HG03097 (cell line): ENCODE measurements around the gene CYYR1.
"Not testable (repeated sequence)": the region's sequence is repeated elsewhere in the genome, so short reads cannot be mapped to it uniquely, and the experiment has no call there.

ENCODE experiments used
- ATAC-seq: cut with Tn5 transposase; IDR thresholded peaks from one replicate; pipeline ENCODE4 v1.9.1; 2021; ENCODE audit not compliant: unreplicated experiment, low FRiP score

CYYR1 gene

DNA sequence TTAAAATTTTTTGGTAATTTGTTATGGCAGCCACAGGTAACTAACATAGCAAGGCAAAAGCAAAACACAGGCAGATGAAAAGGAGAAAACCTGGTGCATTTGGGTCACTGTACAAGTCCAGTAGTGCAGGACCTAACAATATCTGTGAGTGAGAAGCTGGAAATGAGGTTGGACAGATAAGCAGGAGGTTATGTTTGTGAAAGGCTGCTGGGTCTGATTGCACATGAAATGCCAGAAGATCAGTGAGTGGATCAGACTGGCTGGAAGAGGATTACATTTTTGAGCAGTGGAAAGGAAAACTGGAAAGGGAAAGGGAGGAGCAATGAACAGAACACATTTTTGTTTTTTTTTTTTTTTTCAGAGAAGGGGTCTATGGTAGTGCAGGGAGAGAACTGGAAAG is 73.6 kb downstream of the CYYR1 start:
- ATAC-seq, result no peak

DNA sequence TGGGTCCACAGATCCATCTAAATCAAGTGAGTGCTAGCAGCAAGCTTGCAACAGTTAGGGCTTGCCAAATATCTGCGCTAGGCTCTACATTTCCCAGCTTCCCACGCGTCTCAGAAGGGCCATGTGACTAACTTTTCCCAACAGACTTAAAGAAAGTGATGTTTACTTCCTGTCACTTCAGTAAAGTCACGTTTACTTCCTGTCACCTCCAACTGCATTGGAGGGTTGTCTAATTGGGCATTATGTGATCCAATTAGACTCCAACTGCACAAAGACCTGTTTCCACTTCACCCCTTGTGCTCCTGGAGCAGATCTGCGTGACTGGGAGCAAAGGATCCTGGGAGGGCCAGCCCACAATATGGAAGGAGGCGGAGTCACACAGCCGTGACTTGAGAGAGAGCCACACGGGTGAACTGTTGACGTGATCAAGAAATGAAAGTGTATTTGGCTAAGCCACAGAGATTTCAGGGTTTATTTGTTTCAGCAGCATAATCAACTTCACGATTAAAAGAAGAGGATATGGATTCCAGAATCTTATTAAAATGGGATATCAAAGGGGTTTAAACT is 77.7 kb downstream of the CYYR1 start:
- no peak for ATAC-seq

DNA sequence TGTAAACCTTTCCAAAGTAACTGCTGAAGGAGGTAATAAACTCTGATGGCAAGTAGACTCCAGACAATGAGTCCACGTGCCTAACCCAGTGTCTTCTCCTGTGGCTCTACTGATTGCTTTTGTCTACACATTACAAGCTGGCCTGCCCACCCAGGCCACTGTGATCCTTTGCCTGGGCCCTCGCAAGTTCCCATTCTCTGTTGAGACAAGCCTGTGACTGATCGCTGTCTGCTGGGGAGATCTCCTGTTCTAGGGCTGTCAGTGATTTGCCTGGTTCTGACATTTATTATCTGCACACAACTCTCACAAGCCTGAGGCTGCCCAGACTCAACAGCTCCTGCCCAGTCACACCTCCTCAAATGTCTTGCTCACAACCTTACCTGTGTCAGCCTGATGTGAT is 81.4 kb downstream of the CYYR1 start:
- ATAC-seq, result no peak

DNA sequence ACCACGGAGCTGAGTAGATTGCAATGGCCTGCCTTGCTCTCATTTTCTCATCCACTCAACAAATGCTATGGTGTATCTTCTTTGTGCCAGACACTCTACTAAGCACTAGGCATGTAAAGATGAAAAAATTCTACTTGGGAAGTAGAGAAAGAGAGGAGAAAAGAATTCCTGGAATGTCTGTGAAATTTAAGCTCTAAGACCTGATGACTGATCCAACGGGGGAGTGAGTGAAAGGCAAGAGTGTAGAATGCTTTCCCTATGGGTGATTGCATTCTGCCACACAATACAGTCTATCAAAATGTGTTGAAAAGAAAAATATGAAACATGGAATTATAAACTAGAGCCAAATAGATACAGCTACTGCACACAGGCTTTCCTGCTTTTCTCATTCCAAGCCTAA is 82.3 kb downstream of the CYYR1 start:
- no peak for ATAC-seq

DNA sequence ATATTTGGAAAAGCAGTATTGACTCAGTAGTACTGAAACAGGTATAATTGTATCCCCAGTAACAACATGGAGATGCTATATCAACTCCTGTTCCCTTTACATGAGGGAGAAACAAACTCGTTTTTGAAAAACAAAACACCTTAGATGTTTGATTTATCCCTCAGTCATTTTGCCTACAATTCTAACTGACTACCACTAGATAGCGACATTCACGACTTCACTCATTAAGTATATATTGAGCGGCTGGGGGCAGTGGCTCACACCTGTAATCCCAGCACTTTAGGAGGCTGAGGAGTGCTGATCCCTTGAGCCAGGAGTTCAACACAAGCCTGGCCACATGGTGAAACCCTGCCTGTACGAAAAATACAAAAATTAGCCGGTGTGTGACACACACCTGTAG is 83.3 kb downstream of the CYYR1 start:
- no peak for ATAC-seq

DNA sequence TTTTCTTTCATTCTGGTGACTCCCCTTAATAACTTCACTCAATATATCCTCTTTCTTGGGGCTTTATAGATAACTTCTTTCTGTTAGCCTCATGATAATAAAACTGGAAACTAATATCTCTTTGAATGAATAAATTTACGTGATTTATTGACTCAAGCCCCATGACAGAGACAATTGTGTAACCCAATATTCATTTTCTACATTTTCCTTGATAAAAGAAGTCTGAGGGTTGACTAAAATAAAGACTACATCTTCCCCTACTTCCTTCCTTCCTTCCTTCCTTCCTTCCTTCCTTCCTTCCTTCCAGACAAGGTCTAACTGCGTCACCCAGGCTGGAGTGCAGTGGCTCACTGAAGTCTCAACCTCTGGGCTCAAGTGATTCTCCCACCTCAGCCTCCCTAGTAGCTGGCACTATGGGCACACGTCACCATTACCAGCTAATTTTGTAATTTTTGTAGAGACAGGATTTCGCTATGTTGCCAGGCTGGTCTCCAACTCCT is 85.1 kb downstream of the CYYR1 start:
- no peak for ATAC-seq

DNA sequence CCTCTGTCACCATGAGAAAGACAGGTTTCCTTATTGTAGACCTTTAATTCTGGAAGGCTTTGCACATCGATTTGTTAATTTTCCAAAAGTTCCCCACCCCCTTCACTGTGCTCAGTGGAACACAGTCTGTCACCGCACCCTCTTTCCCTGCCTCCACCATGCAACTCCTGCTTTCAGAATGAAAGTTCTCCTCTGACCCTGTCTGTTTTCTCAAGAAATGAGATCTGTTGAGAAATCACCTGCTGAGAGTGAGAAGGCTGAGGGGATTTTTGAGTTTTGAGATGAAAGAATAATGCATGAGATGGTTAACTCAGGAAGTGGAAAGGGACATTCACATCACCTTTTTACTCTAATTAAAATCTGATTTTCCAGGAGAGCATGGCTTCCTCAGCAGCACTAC is 99.6 kb downstream of the CYYR1 start:
- no peak for ATAC-seq

DNA sequence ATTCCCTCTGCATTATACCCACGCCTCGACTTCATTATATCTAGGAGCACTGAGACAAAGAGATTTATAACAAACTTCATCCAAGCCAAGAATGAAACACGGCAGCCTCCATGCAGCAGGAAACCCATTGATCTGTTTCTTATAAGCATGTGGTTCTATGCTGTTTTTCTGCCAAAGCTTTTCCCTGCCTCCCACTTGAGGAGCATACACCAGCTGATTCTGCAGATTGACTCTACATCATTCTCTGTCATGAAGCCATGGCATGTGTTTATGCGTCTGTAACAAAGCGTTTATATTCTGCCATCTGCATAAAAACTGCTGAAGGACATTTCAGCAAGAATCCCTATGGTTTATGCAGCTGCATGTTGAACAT is 102.0 kb downstream of the CYYR1 start:
- ATAC-seq, result no peak

DNA sequence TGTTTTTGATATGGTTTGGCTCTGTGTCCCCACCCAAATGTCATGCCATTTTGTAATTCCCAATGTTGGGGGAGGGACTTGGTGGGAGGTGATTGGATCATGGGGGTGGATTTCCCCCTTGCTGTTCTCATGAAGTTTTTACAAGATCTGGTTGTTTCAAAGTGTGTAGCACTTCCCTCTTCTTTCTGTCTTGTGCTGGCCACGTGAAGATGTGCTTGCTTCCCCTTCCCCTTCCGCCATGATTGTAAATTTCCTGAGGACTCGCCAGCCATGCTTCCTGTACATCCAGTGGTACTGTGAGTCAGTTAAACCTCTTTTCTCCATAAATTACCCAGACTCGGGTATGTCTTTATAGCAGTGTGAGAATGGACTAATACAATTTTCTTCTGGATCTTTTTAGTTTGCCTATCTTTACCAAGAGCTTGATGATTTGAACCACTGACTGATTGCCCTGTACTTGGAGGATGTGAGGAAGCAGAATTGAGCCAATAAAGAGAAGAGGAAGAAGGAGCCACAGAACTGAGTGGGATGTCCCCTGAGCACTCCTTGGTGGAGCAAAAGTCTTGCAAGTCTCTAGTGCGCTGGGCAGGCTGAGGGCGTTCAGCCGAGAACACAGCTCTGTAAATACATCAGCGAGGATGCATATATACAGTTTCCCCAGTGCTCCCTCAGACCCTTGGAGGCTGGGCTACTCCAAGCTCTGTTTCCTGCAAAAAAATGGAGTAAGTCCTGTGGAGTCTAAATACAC is 102.6 kb downstream of the CYYR1 start:
- ATAC-seq, result no peak

DNA sequence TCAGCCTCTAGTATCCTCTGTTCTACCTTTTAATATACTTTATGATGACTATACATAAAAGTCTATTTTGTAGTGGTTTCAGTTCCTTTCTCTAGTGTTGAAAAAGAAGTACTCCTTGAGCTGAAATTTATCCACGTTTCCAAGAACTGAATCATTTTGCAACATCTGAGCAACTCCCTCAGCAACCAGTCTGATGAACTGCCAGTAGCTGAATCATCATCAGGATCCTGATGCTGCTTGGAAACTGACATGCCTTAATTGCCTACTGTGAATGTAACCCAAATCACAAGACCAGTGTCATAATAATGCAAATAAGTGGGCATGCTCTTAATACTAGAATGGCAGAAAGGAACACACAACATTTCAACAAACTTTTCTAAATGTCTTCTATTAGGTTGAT is 103.3 kb downstream of the CYYR1 start:
- no peak for ATAC-seq

DNA sequence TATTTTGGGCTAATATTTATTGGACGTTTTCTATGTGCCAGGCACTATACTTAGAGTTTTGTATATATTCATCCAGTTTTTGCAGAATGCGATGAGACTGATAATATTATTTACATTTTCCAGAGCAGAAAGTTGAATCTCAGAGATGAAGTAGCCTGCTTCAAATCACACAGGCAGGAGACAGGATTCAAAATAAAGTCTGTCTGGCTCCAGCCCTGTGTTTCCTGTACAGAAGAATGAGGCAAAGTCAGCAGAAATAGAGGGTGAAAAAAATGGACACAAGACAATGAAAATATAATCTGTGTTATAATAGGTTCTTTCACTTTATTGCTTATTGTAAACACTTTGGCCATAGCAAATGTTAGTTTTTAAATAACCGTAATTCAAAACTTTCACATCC is 107.2 kb downstream of the CYYR1 start:
- no peak for ATAC-seq

DNA sequence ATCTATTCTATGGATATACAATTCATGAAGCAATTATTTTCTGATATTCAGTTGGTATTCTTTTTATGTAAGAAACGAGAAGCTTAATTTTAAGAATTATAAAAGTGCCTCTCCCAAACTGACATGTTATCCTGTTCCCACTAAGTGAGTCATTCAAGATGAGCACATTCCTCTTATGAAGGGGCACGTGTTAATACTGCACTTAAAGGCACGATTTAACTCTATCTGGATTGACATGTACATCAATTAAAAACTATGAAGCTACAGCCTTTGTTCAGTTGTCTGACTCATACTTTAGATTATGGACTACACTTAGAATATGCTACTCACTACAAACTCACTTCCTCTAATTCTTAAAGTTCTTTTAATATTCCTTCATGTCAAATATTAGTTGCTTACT is 111.6 kb downstream of the CYYR1 start:
- no peak for ATAC-seq

DNA sequence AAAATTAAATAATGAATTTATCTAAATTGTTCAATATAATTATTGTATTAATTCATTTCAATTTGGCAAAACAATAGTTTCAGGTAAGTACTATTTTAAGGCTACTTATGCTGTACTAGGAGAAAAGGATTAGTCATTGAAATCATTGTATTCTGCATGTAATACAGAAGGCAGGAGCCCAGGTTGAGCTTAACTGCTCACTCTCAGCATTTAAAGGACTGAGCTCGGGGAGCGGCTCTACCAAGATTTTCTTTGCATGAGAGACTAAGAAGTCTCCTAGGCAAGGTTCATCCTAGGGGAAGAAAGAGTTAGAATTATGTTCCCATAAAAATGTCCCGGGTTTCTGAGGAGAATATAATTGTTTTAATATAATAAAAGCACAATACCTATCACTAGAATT is 112.5 kb downstream of the CYYR1 start:
- no peak for ATAC-seq

DNA sequence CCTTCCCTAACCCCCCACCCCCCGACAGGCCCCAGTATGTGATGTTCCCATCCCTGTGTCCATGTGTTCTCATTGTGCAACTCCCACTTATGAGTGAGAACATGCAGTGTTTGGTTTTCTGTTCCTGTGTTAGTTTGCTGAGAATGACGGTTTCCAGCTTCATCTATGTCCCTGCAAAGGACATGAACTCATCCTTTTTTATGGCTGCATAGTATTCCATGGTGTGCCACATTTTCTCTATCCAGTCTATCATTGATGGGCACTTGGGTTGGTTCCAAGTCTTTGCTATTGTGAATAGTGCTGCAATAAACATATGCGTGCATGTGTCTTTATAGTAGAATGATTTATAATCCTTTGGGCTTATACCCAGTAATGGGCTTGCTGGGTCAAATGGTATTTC is 114.2 kb downstream of the CYYR1 start:
- not testable (repeated sequence) for ATAC-seq

DNA sequence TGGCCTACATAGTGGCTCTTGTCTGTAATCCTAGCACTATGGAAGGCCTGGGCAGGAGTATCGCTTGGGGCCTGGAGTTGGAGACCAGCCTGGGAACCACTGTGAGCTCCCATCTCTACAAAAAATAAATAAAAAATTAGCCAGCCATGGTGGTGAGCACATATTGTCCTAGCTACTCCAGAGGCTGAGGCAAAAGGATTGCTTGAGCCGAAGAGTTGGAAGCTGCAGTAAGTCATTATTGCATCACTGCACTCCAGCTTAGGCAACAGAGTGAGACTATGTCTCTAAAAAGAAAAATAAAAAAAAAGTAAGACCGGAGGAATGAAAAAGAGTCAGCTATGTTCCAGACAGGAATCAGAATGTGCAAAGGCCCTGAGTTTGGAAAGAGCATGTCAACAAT is 115.3 kb downstream of the CYYR1 start:
- no peak for ATAC-seq

DNA sequence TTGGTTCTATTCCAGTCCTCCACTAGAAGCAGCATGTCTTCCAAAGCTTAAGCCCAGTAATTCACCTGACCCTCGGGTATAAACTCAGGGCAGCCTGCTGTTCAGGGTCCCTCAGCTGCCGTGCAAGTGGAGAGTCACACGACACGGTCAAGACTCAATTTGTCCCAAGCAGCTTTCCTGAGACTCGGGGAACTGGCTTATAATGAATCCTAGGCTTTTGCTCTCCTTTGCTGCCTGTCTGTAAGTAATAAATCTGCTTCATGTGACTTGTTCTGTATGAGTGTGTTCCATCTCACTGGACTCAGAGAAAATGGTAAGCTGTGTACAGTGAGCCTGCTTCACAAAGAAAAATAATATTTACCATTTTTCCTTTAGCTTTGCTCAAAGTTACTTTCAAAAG is 119.8 kb downstream of the CYYR1 start:
- no peak for ATAC-seq

DNA sequence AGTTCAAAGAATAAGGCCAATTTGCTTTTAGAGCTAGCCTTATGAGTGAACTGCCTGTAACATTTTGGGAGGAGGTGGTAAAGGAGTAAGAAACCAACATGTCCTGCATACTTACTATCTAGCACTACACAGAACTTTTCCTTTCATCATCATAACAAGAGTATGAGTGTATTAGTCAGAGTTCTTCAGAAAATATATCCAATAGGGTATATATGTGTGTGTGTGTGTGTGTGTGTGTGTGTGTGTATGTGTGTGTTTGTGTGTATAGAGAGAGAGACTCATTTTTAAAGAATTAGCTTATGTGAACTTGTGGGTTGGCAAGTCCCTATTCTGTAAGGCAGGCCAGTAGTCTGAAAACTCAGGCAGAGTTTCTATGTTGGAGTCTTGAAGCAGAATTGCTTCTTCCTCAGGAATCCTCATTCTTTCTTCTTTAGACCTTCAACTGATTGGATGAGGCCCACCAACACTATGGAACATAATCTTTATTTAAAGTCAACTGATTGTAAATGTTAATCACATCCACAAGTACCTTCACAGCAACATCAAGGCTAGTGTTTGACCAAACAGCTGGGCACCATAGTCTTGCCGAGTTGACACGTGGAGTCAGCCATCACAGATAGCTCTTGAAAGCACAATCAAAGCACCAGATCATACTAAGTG is 121.9 kb downstream of the CYYR1 start:
- no peak for ATAC-seq

DNA sequence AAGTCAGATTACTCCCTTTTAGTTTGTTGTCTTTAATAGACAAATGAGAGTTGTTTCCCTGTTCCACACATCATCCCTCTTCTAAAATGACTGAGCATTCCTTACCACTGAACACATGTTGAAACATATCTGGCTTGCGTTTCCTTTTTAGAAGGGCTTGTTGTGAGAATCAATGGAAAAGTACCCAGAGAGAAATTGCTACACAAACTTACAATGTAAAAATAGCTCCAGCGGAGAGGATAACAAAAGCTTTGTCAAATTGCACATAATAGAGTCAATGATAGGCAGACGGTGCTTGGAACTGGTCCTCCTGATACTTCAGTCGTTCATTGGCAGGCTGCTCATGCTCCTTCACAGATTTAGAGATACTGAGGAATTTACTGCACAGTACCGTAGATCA is 123.9 kb downstream of the CYYR1 start:
- ATAC-seq, result no peak

DNA sequence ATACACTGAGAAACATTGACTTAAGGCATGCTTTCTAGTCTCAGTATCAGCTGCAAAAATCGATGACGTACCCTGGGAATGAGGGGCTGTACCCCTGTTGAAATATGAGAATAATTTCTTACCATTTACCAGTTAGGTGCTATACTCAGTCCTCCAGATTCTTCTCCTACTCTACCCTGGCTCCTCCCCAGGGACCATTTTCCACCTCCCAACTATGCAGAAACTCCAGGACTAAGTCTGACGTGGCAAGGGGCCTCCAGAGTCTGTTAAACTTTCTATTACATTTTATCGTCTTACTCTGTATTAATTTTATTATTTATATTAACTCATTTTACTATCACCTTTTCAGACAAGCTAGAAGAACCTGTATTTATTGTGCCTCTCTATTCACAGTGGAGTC is 124.3 kb downstream of the CYYR1 start:
- no peak for ATAC-seq

DNA sequence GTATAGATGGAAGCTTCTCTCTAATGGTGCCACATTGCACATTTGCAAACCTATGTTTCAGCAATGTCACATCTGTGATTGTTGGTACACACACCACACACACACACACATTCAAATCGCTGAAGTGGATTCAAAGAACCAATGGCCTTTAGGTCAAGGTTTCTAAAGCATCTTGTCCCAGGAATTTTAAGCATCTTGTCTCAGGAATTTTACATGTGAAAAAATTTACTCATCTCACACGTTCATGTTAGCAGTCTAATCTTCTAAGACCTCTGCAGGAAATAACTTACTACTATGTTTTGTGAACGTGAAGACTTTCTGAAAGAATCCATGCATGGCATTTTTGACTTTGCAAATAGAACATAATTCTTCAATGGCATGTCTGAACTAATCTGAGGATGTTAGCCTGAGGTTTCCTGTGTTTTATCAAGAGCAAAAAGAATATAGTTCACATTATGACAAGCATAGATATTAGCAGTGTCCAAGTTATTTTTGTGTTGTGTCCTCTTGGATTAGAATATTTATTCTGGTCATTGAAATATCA is 125.1 kb downstream of the CYYR1 start:
- ATAC-seq, result no peak

DNA sequence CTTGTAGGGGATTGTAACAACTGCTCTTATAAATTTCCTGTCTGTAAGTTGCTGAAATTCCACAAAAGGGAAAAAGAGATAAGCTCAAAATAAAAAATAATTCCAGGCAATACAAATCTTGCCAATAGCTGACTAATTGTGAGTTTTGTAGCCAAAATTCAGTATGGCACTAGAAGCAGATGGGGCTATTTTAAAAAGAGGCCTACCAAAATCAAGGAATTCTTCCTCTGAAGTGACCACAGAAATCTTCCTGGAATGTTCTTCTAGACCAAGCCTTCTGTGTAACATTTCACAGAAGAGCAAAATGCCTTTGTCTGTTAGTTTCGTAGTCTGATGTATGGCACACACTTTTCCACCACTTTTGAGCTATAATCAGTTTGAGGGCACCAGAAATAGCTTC is 127.6 kb downstream of the CYYR1 start:
- ATAC-seq, result no peak

DNA sequence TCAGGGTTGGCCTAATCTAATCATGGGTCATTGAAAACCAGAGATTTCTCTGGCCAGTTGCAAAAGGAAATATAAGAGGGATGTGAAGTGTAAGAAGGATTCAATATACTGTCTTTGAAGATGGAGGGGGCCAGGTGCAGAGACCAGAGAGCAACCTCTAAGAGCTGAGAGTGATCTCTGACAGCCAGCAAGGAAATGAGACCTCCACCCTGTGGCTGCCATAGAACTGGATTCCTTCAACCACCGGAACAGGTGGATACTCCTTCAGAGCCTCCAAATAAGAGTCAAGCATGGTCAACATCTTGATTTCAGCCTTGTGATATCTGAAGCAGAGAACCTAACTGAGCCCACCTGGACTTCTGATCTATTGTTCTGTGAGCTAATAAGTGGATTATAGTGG is 128.4 kb downstream of the CYYR1 start:
- no peak for ATAC-seq
